ENCODE measurements around the gene GABBR2.

The GABBR2 gene

GRCh38 chr9:98262056-98262455, 446.7 kb downstream of the GABBR2 start:
- H3K9ac ChIP-seq (ENCODE audit: low read depth, low read length), result no peak overlapping the region
- no peaks in the 10 kb centered on the region for H3K9me3 ChIP-seq (ENCODE audit: control insufficient read depth, insufficient read depth, low read length)
- no peaks in the 10 kb centered on the region for H3K27me3 ChIP-seq (ENCODE audit: control insufficient read depth, insufficient read depth, low read length)
- H3K27ac ChIP-seq (ENCODE audit: low read depth, low read length), result no peak overlapping the region
- H3K4me3 ChIP-seq (ENCODE audit: low read depth, low read length), result no peak overlapping the region
- H3K4me1 ChIP-seq (ENCODE audit: control insufficient read depth, insufficient read depth, low read length), result peaks cover 8% of the 10 kb centered on the region; the same call in 1 of the 2 replicates
- H3K36me3 ChIP-seq (ENCODE audit: control insufficient read depth, insufficient read depth, low read length), result no peaks in the 10 kb centered on the region

- Histone ChIP-seq H3K4me3 (ENCODE audit: low read depth, low read length) (no peak overlapping the region), H3K36me3 (ENCODE audit: control insufficient read depth, insufficient read depth, low read length) (no peaks in the 10 kb centered on the region), H3K9ac (ENCODE audit: low read depth, low read length) (no peak overlapping the region), H3K4me1 (ENCODE audit: control insufficient read depth, insufficient read depth, low read length) (peaks cover 15% of the 10 kb centered on the region; the same call in 1 of the 2 replicates), H3K27me3 (ENCODE audit: control insufficient read depth, insufficient read depth, low read length) (no peaks in the 10 kb centered on the region), H3K9me3 (ENCODE audit: control insufficient read depth, insufficient read depth, low read length) (no peaks in the 10 kb centered on the region), H3K27ac (ENCODE audit: low read depth, low read length) (no peak overlapping the region)
Observed at GRCh38 chr9:98260635-98261034, 448.1 kb downstream of the GABBR2 start.

DNA sequence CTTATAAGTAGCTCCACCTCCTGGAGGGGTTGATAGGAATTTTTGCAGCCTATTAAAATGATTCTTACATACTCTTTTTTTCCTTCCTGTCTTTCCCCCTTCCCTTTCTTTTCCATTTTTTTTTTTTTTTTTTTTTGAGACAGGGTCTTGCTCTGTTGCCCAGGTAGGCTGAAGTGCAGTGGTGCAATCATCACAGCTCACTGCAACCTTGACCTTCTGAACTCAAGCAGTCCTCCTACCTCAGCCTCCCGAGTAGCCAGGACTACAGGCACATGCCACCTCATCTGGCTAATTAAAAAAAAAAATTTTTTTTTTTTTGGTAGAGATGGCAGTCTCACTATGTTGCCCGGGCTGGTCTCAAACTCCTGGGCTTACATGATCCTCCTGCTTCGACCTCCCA, 448.9 kb downstream of the GABBR2 start:
- H3K27ac ChIP-seq (ENCODE audit: low read depth, low read length), result no peak overlapping the region
- no peak overlapping the region for H3K9ac ChIP-seq (ENCODE audit: low read depth, low read length)
- H3K4me1 ChIP-seq (ENCODE audit: control insufficient read depth, insufficient read depth, low read length), result peaks cover 11% of the 10 kb centered on the region; the same call in 1 of the 2 replicates
- H3K36me3 ChIP-seq (ENCODE audit: control insufficient read depth, insufficient read depth, low read length), result no peaks in the 10 kb centered on the region
- H3K9me3 ChIP-seq (ENCODE audit: control insufficient read depth, insufficient read depth, low read length), result no peaks in the 10 kb centered on the region
- no peaks in the 10 kb centered on the region for H3K27me3 ChIP-seq (ENCODE audit: control insufficient read depth, insufficient read depth, low read length)
- no peak overlapping the region for H3K4me3 ChIP-seq (ENCODE audit: low read depth, low read length)

DNA sequence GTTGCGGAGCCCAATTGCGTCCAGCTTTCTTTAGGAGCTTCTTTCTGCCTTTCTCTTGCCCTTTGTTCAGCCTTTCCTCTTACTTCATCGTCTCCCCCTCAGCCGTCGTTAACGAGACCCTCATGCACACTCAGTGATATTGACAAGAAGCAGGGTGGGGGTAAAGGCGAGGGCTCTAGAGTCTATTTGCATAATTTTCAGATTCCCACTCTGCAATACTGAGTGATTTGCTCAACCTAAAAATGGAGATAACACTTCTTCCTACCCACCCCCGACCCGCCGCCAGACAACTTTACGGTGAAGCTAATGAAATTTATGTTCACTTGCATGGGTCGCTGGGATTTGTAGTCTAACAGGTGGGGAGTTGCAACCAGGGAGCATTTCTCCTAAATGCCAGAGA, 452.0 kb downstream of the GABBR2 start:
- no peak overlapping the region for H3K27ac ChIP-seq (ENCODE audit: low read depth, low read length)
- H3K4me1 ChIP-seq (ENCODE audit: control insufficient read depth, insufficient read depth, low read length), result peaks cover 13% of the 10 kb centered on the region; the same call in 1 of the 2 replicates
- peak overlapping the region; percentile 94 for H3K4me3 ChIP-seq (ENCODE audit: low read depth, low read length)
- H3K36me3 ChIP-seq (ENCODE audit: control insufficient read depth, insufficient read depth, low read length), result no peaks in the 10 kb centered on the region
- no peaks in the 10 kb centered on the region for H3K27me3 ChIP-seq (ENCODE audit: control insufficient read depth, insufficient read depth, low read length)
- peak overlapping the region; percentile 51; the same call in 1 of the 2 replicates for H3K9ac ChIP-seq (ENCODE audit: low read depth, low read length)
- H3K9me3 ChIP-seq (ENCODE audit: control insufficient read depth, insufficient read depth, low read length), result no peaks in the 10 kb centered on the region

- Histone ChIP-seq H3K9me3 (ENCODE audit: control insufficient read depth, insufficient read depth, low read length) (no peaks in the 10 kb centered on the region), H3K4me3 (ENCODE audit: low read depth, low read length) (peak within 1 kb of the TSS; percentile 94), H3K9ac (ENCODE audit: low read depth, low read length) (peak within 1 kb of the TSS; percentile 93), H3K36me3 (ENCODE audit: control insufficient read depth, insufficient read depth, low read length) (no peaks in the 10 kb centered on the region; the same call in 1 of the 2 replicates), H3K4me1 (ENCODE audit: control insufficient read depth, insufficient read depth, low read length) (peaks cover 17% of the 10 kb centered on the region; the same call in 1 of the 2 replicates), H3K27ac (ENCODE audit: low read depth, low read length) (peak within 1 kb of the TSS; percentile 96), H3K27me3 (ENCODE audit: control insufficient read depth, insufficient read depth, low read length) (no peaks in the 10 kb centered on the region)
Observed at GRCh38 chr9:98255578-98256296, 453.0 kb downstream of the GABBR2 start, which contains the start of gene TBC1D2. Gene TBC1D2 (minus strand): TSS chr9:98255649. CDS start chr9:98255541, 108 bp downstream.

GRCh38 chr9:98255061-98255577, 453.6 kb downstream of the GABBR2 start:
- Histone ChIP-seq H3K27ac (ENCODE audit: low read depth, low read length) (peak overlapping the region; percentile 62), H3K4me3 (ENCODE audit: low read depth, low read length) (peak overlapping the region; percentile 94), H3K9me3 (ENCODE audit: control insufficient read depth, insufficient read depth, low read length) (no peaks in the 10 kb centered on the region), H3K4me1 (ENCODE audit: control insufficient read depth, insufficient read depth, low read length) (peaks cover 17% of the 10 kb centered on the region; the same call in 1 of the 2 replicates), H3K27me3 (ENCODE audit: control insufficient read depth, insufficient read depth, low read length) (no peaks in the 10 kb centered on the region), H3K9ac (ENCODE audit: low read depth, low read length) (peak overlapping the region; percentile 11; the same call in 1 of the 2 replicates), H3K36me3 (ENCODE audit: control insufficient read depth, insufficient read depth, low read length) (no peaks in the 10 kb centered on the region; the same call in 1 of the 2 replicates)

GRCh38 chr9:98254228-98255060, 454.3 kb downstream of the GABBR2 start:
- peak overlapping the region; percentile 62 for H3K27ac ChIP-seq (ENCODE audit: low read depth, low read length)
- H3K4me3 ChIP-seq (ENCODE audit: low read depth, low read length), result peak overlapping the region; percentile 94
- peak overlapping the region; percentile 11; the same call in 1 of the 2 replicates for H3K9ac ChIP-seq (ENCODE audit: low read depth, low read length)
- no peaks in the 10 kb centered on the region for H3K9me3 ChIP-seq (ENCODE audit: control insufficient read depth, insufficient read depth, low read length)
- no peaks in the 10 kb centered on the region; the same call in 1 of the 2 replicates for H3K36me3 ChIP-seq (ENCODE audit: control insufficient read depth, insufficient read depth, low read length)
- H3K27me3 ChIP-seq (ENCODE audit: control insufficient read depth, insufficient read depth, low read length), result no peaks in the 10 kb centered on the region
- H3K4me1 ChIP-seq (ENCODE audit: control insufficient read depth, insufficient read depth, low read length), result peaks cover 17% of the 10 kb centered on the region; the same call in 1 of the 2 replicates

- H3K27me3 ChIP-seq (ENCODE audit: control insufficient read depth, insufficient read depth, low read length), result no peaks in the 10 kb centered on the region
- no peak overlapping the region for H3K9ac ChIP-seq (ENCODE audit: low read depth, low read length)
- H3K4me3 ChIP-seq (ENCODE audit: low read depth, low read length), result no peak overlapping the region
- H3K9me3 ChIP-seq (ENCODE audit: control insufficient read depth, insufficient read depth, low read length), result no peaks in the 10 kb centered on the region
- no peak overlapping the region for H3K27ac ChIP-seq (ENCODE audit: low read depth, low read length)
- H3K36me3 ChIP-seq (ENCODE audit: control insufficient read depth, insufficient read depth, low read length), result peaks cover 2% of the 10 kb centered on the region; the same call in 1 of the 2 replicates
- H3K4me1 ChIP-seq (ENCODE audit: control insufficient read depth, insufficient read depth, low read length), result peaks cover 17% of the 10 kb centered on the region; the same call in 1 of the 2 replicates
Observed at GRCh38 chr9:98253565-98253964, 455.2 kb downstream of the GABBR2 start.

DNA sequence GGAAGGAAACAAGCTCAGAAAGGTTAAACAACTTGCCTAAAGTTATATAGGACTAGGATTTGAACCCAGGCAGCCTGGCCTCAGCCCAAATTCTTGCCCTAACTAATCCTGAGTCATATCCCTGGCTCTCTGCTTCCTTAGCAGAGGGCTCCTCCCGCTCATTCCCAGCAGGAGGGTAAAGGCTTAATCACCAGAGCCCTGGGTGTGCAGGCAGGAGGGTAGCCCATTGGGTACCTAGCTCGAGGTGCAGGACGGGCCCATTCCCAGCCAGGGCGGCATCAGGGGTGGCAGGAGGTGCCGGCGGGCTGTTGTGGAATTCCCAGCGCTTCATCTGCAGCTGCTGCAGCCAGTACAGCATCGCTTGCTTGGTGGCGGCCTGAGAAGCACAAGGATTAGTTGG, 457.2 kb downstream of the GABBR2 start:
- H3K4me3 ChIP-seq (ENCODE audit: low read depth, low read length), result no peak overlapping the region
- H3K4me1 ChIP-seq (ENCODE audit: control insufficient read depth, insufficient read depth, low read length), result peaks cover 11% of the 10 kb centered on the region; the same call in 1 of the 2 replicates
- H3K27me3 ChIP-seq (ENCODE audit: control insufficient read depth, insufficient read depth, low read length), result no peaks in the 10 kb centered on the region
- H3K9me3 ChIP-seq (ENCODE audit: control insufficient read depth, insufficient read depth, low read length), result no peaks in the 10 kb centered on the region
- no peak overlapping the region for H3K9ac ChIP-seq (ENCODE audit: low read depth, low read length)
- peaks cover 8% of the 10 kb centered on the region; the same call in 1 of the 2 replicates for H3K36me3 ChIP-seq (ENCODE audit: control insufficient read depth, insufficient read depth, low read length)
- no peak overlapping the region for H3K27ac ChIP-seq (ENCODE audit: low read depth, low read length)

DNA sequence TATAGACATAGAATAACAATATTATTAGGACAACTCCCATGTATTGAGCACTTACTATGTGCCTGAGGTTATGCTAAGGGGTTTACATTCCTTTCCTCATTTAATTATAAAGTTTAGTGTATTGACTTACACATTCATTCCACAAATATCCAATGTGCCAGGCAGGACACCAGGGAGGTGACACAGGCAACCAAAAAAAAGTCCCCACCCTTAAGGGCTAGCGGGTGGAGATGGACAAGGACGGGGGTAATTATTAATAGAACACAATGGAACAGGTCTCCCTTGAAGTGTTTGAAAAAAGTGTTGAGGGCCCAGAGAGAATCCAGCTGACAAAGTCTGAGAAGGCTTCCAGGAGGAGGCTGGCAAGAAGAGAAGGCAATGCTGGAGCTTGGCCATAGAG, 459.0 kb downstream of the GABBR2 start:
- H3K36me3 ChIP-seq (ENCODE audit: control insufficient read depth, insufficient read depth, low read length), result peaks cover 8% of the 10 kb centered on the region; the same call in 1 of the 2 replicates
- H3K9ac ChIP-seq (ENCODE audit: low read depth, low read length), result no peak overlapping the region
- H3K4me3 ChIP-seq (ENCODE audit: low read depth, low read length), result no peak overlapping the region
- peaks cover 9% of the 10 kb centered on the region; the same call in 1 of the 2 replicates for H3K4me1 ChIP-seq (ENCODE audit: control insufficient read depth, insufficient read depth, low read length)
- no peak overlapping the region for H3K27ac ChIP-seq (ENCODE audit: low read depth, low read length)
- H3K27me3 ChIP-seq (ENCODE audit: control insufficient read depth, insufficient read depth, low read length), result no peaks in the 10 kb centered on the region
- H3K9me3 ChIP-seq (ENCODE audit: control insufficient read depth, insufficient read depth, low read length), result no peaks in the 10 kb centered on the region

All from HUES48 (cell line).